Endothelial cell (in vitro differentiated cells): Measurements from ENCODE around the gene GFY. TPM values are rescaled to one million over a fixed set of nuclear protein-coding genes. Genes with fewer than 3 reads are reported as not detected.
"Not testable (repeated sequence)": the region's sequence is repeated elsewhere in the genome, so short reads cannot be mapped to it uniquely, and the experiment has no call there.

ENCODE experiments used
- DNase-seq: peaks from one replicate; pipeline ENCODE4 v3.0.0; 2021; ENCODE audit warnings: low spot score
- H3K27ac Mint-ChIP-seq: one replicate; pipeline ENCODE4 v1.8.0; 2021; ENCODE audit warnings: mixed read lengths, inconsistent platforms; ENCODE audit not compliant: unreplicated experiment
- H3K27me3 Mint-ChIP-seq: one replicate; pipeline ENCODE4 v1.8.0; 2021; ENCODE audit warnings: mild to moderate bottlenecking, moderate library complexity, mixed read lengths, inconsistent platforms; ENCODE audit not compliant: unreplicated experiment
- H3K36me3 Mint-ChIP-seq: one replicate; pipeline ENCODE4 v1.8.0; 2021; ENCODE audit warnings: mild to moderate bottlenecking, low read depth, mixed read lengths, inconsistent platforms; ENCODE audit not compliant: unreplicated experiment
- H3K4me1 Mint-ChIP-seq: one replicate; pipeline ENCODE4 v1.8.0; 2021; ENCODE audit warnings: mild to moderate bottlenecking, mixed read lengths, inconsistent platforms; ENCODE audit not compliant: unreplicated experiment
- H3K4me3 Mint-ChIP-seq: one replicate; pipeline ENCODE4 v1.8.0; 2021; ENCODE audit warnings: mild to moderate bottlenecking, mixed read lengths, inconsistent platforms; ENCODE audit not compliant: unreplicated experiment
- H3K9me3 Mint-ChIP-seq: one replicate; pipeline ENCODE4 v1.8.0; 2021; ENCODE audit warnings: mixed read lengths, inconsistent platforms; ENCODE audit not compliant: unreplicated experiment
- total RNA-seq: library from RNA; stranded (reverse); fragmentation: NEBNext Ultra II Directional; extraction: Animal tissue kit (Norgen Biotek cat#: 25700); gene quantifications from one replicate; pipeline ENCODE4 v1.2.1, GENCODE V29; 2021; ENCODE audit not compliant: unreplicated experiment
- TF ChIP-seq, protein P1 (sequence below): fragments of 200-600 bp; sonication (generic); IDR thresholded peaks from one replicate; pipeline ENCODE4 v1.5.0; 2021; ENCODE audit warnings: antibody characterized with exemption; ENCODE audit not compliant: unreplicated experiment

Gene GFY
- total RNA-seq, 1 donor from 2014 or later: not detected

DNA sequence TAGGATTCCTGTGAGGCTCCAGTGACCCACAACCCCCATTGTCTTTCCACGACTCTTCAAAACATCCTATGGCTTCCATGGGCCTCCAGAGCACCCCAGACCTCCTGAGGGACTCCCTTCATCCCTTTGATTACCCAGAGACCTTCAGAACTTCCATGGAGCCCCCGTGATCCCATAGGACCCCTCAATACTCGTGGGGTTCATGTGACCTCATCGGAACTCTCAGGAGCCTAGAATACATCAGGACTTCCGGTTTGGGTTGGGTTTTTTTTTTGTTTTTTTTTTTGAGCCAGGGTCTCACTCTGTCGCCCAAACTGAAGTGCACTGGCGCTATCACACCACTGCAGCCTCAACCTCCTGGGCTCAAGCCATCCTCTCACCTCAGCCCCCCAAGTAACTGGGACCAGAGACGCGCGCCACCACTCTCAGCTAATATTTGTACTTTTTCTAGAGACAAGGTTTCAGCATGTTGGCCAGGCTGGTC is 28.6 kb downstream of the GFY start:
- TF ChIP-seq, protein P1, sequence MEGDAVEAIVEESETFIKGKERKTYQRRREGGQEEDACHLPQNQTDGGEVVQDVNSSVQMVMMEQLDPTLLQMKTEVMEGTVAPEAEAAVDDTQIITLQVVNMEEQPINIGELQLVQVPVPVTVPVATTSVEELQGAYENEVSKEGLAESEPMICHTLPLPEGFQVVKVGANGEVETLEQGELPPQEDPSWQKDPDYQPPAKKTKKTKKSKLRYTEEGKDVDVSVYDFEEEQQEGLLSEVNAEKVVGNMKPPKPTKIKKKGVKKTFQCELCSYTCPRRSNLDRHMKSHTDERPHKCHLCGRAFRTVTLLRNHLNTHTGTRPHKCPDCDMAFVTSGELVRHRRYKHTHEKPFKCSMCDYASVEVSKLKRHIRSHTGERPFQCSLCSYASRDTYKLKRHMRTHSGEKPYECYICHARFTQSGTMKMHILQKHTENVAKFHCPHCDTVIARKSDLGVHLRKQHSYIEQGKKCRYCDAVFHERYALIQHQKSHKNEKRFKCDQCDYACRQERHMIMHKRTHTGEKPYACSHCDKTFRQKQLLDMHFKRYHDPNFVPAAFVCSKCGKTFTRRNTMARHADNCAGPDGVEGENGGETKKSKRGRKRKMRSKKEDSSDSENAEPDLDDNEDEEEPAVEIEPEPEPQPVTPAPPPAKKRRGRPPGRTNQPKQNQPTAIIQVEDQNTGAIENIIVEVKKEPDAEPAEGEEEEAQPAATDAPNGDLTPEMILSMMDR: no peak
- peak overlapping the region; percentile 99 for H3K4me3 Mint-ChIP-seq
- peaks cover 22% of the 10 kb centered on the region for H3K36me3 Mint-ChIP-seq
- peak overlapping the region; percentile 100 for H3K27ac Mint-ChIP-seq
- peaks cover 30% of the 10 kb centered on the region for H3K27me3 Mint-ChIP-seq
- DNase-seq: no peak
- H3K9me3 Mint-ChIP-seq: no peaks in the 10 kb centered on the region
- peaks cover 28% of the 10 kb centered on the region for H3K4me1 Mint-ChIP-seq

DNA sequence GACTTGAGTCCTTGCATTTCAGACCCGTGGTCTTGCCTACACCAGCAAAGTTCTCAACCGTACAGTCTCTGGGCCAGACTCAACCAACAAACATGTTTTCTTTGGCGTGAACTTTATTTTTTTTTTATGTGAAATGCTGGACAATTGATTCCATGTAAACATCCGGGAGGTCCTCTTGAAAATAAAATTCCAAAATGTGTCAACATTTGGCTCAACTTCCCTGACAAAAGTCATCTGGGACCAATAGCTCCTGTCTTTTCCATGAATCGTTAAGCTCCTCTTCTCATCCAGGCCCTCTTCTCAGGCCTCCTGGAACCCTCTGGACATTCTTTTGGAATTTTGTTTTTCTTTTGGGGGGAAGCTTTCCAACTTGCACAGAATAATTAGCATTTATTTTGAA is 30.6 kb downstream of the GFY start:
- H3K27ac Mint-ChIP-seq: peak overlapping the region; percentile 38
- TF ChIP-seq, protein P1: no peak
- H3K27me3 Mint-ChIP-seq: peaks cover 25% of the 10 kb centered on the region
- peaks cover 22% of the 10 kb centered on the region for H3K4me1 Mint-ChIP-seq
- DNase-seq: no peak
- H3K4me3 Mint-ChIP-seq: no peak overlapping the region
- H3K9me3 Mint-ChIP-seq: no peaks in the 10 kb centered on the region
- H3K36me3 Mint-ChIP-seq: peaks cover 13% of the 10 kb centered on the region

DNA sequence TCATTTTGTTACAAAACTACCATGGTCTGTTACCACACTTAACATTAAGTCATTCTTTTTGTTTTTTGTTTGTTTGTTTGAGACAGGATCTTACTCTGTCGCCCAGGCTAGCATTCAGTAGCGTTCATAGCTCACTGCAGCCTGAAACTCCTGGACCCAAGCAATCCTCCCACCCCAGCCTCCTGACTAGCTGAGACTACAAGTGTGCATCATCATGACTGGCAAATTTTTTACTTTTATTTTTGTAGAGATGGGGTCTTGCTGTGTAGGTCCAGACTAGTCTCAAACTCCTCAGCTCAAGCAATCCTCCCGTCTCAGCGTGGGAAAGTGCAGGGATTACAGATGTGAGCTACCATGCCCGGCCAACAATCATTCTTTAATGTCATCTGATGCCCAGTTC is 31.1 kb downstream of the GFY start:
- H3K4me1 Mint-ChIP-seq: peaks cover 20% of the 10 kb centered on the region
- no peak for DNase-seq
- no peak overlapping the region for H3K4me3 Mint-ChIP-seq
- TF ChIP-seq, protein P1: no peak
- peaks cover 13% of the 10 kb centered on the region for H3K36me3 Mint-ChIP-seq
- H3K9me3 Mint-ChIP-seq: no peaks in the 10 kb centered on the region
- peaks cover 24% of the 10 kb centered on the region for H3K27me3 Mint-ChIP-seq
- peak overlapping the region; percentile 38 for H3K27ac Mint-ChIP-seq

DNA sequence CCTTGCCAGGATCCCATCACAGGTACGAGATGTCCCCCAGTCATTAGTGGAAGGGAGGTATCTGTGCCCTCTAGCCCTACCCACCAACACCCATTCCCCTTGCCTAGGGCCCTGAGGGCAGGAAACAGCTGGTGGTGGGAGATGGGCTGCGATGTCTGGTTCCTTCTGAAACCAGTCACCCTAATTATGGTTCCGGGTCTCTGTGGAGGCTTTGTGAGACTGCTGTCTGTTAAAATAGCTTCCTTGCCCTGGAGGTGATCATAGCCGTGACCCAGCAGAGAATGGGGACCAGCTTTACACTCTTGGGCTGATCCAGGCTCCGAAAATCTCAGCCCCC is 33.3 kb downstream of the GFY start:
- Mint-ChIP-seq H3K9me3 (no peaks in the 10 kb centered on the region), H3K27ac (no peak overlapping the region), H3K27me3 (peaks cover 18% of the 10 kb centered on the region), H3K36me3 (peaks cover 6% of the 10 kb centered on the region), H3K4me1 (peaks cover 8% of the 10 kb centered on the region), H3K4me3 (no peak overlapping the region)
- TF ChIP-seq, protein P1: no peak
- no peak for DNase-seq

DNA sequence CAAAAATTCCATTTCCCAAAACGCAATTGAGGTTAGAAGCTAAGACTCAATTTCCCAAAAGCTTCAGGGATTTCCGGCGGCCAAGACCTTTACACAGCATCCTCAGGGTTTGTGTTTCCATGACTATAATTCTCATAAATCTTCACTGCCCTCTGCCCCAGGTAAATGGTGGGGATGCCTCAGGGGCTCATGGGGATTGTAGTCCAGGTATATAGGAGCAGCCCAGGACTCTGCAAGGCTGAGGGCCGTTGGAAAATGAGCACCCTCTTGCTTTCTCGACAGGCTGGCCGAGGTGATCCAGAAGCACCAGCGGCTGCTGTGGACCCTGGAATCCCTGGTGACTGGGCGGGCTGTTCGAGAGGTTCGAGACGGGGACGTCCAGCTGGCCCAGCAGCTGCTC is 34.2 kb downstream of the GFY start:
- Mint-ChIP-seq H3K27ac (no peak overlapping the region), H3K4me3 (no peak overlapping the region), H3K9me3 (no peaks in the 10 kb centered on the region), H3K27me3 (peaks cover 12% of the 10 kb centered on the region), H3K36me3 (peaks cover 7% of the 10 kb centered on the region), H3K4me1 (peaks cover under 1% of the 10 kb centered on the region)
- no peak for DNase-seq
- TF ChIP-seq, protein P1: no peak

DNA sequence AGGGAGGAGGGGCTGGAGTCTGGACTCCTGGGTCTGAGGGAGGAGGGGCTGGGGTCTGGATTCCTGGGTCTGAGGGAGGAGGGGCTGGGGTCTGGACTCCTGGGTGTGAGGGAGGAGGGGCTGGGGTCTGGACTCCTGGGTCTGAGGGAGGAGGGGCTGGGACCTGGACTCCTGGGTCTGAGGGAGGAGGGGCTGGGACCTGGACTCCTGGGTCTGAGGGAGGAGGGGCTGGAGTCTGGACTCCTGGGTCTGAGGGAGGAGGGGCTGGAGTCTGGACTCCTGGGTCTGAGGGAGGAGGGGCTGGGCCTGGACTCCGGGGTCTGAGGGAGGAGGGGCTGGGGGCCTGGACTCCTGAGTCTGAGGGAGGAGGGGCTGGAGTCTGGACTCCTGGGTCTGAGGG is 35.9 kb downstream of the GFY start:
- H3K36me3 Mint-ChIP-seq, H3K27ac Mint-ChIP-seq, H3K4me3 Mint-ChIP-seq, DNase-seq, H3K27me3 Mint-ChIP-seq, H3K4me1 Mint-ChIP-seq, H3K9me3 Mint-ChIP-seq: not testable (repeated sequence)
